ENCODE measurements around the gene FAM184A. TPM values are rescaled to one million over a fixed set of nuclear protein-coding genes. Genes with fewer than 3 reads are reported as not detected.

FAM184A gene
- total RNA-seq, 1 experiment from 2014 or later: 8.6 TPM

DNA sequence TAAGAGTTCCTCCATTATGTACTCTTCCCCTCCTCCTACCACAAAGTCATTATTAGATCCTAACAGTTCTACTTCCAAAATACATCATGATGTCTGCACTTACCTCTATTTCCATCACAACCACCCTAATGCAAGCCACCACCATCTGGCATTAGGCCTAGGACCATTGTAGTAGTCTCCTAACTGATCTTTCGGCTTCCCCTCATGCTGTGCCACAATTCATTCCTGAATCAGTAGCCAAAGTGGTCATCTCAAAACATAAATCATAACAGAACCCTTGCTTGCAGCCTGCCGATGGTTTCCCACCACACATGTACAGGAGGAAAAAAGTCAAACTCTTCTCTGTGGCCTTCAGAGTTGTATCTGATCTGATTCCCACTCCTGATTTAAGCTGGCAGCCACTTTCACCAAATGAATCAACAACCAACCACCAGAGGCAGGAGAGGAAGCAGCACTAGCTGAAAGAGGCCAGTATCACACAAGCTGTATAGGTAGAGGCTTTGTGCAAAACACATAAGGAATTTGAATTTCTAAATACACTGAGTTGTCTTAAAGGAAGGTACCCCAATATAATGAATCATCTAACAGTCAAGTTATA is 26.1 kb downstream of the FAM184A start:
- H3K27ac Mint-ChIP-seq (ENCODE audit: unreplicated experiment): no peak overlapping the region
- intact Hi-C loops (cut with micrococcal nuclease; ENCODE audit: unreplicated experiment): no loop called here
- no peak for DNase-seq
- H3K4me1 Mint-ChIP-seq (ENCODE audit: low read depth, unreplicated experiment): no peaks in the 10 kb centered on the region
- H3K36me3 Mint-ChIP-seq (ENCODE audit: insufficient read depth, unreplicated experiment): no peaks in the 10 kb centered on the region
- TF ChIP-seq, protein P1, sequence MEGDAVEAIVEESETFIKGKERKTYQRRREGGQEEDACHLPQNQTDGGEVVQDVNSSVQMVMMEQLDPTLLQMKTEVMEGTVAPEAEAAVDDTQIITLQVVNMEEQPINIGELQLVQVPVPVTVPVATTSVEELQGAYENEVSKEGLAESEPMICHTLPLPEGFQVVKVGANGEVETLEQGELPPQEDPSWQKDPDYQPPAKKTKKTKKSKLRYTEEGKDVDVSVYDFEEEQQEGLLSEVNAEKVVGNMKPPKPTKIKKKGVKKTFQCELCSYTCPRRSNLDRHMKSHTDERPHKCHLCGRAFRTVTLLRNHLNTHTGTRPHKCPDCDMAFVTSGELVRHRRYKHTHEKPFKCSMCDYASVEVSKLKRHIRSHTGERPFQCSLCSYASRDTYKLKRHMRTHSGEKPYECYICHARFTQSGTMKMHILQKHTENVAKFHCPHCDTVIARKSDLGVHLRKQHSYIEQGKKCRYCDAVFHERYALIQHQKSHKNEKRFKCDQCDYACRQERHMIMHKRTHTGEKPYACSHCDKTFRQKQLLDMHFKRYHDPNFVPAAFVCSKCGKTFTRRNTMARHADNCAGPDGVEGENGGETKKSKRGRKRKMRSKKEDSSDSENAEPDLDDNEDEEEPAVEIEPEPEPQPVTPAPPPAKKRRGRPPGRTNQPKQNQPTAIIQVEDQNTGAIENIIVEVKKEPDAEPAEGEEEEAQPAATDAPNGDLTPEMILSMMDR (IDR thresholded peaks at IDR 0.05; ENCODE audit: unreplicated experiment): no peak
- no TSS peak for BruUV-seq (replicated peaks)
- CTCF ChIA-PET: interaction anchor here (1.3 kb wide), 1 partner anchor 27 kb away, joined by 3 read pairs; no protein-coding TSS in a partner anchor
- no peaks in the 10 kb centered on the region for H3K27me3 Mint-ChIP-seq (ENCODE audit: unreplicated experiment)
- no peaks in the 10 kb centered on the region for H3K9me3 Mint-ChIP-seq (ENCODE audit: low read depth, unreplicated experiment)
- H3K4me3 Mint-ChIP-seq (ENCODE audit: low read depth, unreplicated experiment): no peak overlapping the region

DNA sequence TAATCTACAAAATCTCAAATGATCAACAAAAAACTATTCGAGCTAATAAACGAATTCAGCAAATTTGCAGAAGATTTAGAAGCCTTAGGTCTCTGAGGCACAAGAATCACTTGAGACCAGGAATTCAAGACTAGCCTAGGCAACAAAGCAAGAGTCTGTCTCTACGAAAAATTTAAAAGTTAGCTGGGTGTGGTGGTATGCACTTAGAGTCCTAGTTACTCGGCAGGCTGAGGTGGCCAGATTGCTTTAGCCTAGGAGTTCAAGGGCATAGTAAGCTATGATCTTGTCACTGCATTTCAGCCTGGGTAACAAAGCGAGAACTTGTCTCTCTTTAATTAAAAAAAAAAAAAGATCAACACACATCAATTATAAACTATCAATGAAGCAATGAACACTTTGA is 34.2 kb downstream of the FAM184A start:
- CTCF ChIA-PET: no interaction called here

DNA sequence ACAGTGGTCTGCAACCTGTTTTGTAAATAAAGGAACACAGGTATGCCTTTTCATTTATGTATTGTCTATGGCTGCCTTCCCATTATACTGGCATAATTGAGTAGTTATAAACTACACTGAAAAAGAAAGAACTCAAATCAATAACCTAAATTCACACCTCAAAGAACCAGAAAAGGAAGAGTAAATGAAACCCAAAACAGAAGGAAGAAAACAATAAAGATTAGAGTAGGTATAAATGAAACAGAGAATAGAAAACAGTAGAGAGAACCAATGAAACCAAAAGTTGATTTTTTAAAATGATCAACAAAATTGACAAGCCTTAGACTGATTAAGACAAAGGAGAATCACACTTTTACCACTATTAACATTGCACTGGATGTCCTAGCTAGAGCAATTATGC is 34.7 kb downstream of the FAM184A start:
- no peak overlapping the region for H3K27ac Mint-ChIP-seq (ENCODE audit: unreplicated experiment)
- intact Hi-C loops (cut with micrococcal nuclease; ENCODE audit: unreplicated experiment): no loop called here
- no peaks in the 10 kb centered on the region for H3K36me3 Mint-ChIP-seq (ENCODE audit: insufficient read depth, unreplicated experiment)
- H3K4me3 Mint-ChIP-seq (ENCODE audit: low read depth, unreplicated experiment): no peak overlapping the region
- no TSS peak for BruUV-seq (replicated peaks)
- H3K9me3 Mint-ChIP-seq (ENCODE audit: low read depth, unreplicated experiment): no peaks in the 10 kb centered on the region
- CTCF ChIA-PET: no interaction called here
- TF ChIP-seq, protein P1 (IDR thresholded peaks at IDR 0.05; ENCODE audit: unreplicated experiment): no peak
- H3K27me3 Mint-ChIP-seq (ENCODE audit: unreplicated experiment): no peaks in the 10 kb centered on the region
- H3K4me1 Mint-ChIP-seq (ENCODE audit: low read depth, unreplicated experiment): no peaks in the 10 kb centered on the region
- no peak for DNase-seq

More for the DNA sequence above, 34.2 kb downstream of the FAM184A start:
- H3K4me1 Mint-ChIP-seq (ENCODE audit: low read depth, unreplicated experiment): no peaks in the 10 kb centered on the region
- intact Hi-C loops (cut with micrococcal nuclease; ENCODE audit: unreplicated experiment): no loop called here
- no peaks in the 10 kb centered on the region for H3K36me3 Mint-ChIP-seq (ENCODE audit: insufficient read depth, unreplicated experiment)
- no TSS peak for BruUV-seq (replicated peaks)
- H3K27ac Mint-ChIP-seq (ENCODE audit: unreplicated experiment): no peak overlapping the region
- TF ChIP-seq, protein P1 (IDR thresholded peaks at IDR 0.05; ENCODE audit: unreplicated experiment): no peak
- H3K4me3 Mint-ChIP-seq (ENCODE audit: low read depth, unreplicated experiment): no peak overlapping the region
- no peaks in the 10 kb centered on the region for H3K27me3 Mint-ChIP-seq (ENCODE audit: unreplicated experiment)
- H3K9me3 Mint-ChIP-seq (ENCODE audit: low read depth, unreplicated experiment): no peaks in the 10 kb centered on the region
- no peak for DNase-seq

- no peaks in the 10 kb centered on the region for H3K9me3 Mint-ChIP-seq (ENCODE audit: low read depth, unreplicated experiment)
- no peak for DNase-seq
- no TSS peak for BruUV-seq (replicated peaks)
- intact Hi-C loops (cut with micrococcal nuclease; ENCODE audit: unreplicated experiment): no loop called here
- no peaks in the 10 kb centered on the region for H3K27me3 Mint-ChIP-seq (ENCODE audit: unreplicated experiment)
- H3K4me3 Mint-ChIP-seq (ENCODE audit: low read depth, unreplicated experiment): no peak overlapping the region
- H3K36me3 Mint-ChIP-seq (ENCODE audit: insufficient read depth, unreplicated experiment): no peaks in the 10 kb centered on the region
- TF ChIP-seq, protein P1 (IDR thresholded peaks at IDR 0.05; ENCODE audit: unreplicated experiment): no peak
- H3K4me1 Mint-ChIP-seq (ENCODE audit: low read depth, unreplicated experiment): no peaks in the 10 kb centered on the region
- CTCF ChIA-PET: no interaction called here
- no peak overlapping the region for H3K27ac Mint-ChIP-seq (ENCODE audit: unreplicated experiment)
These were observed 35.2 kb downstream of the FAM184A start for GRCh38 chr6:119043265-119043664.

Measured in Calu3 (cell line).